Measurements from ENCODE around the gene ZNF621.
"Not testable (repeated sequence)": the region's sequence is repeated elsewhere in the genome, so short reads cannot be mapped to it uniquely, and the experiment has no call there.

The ZNF621 gene

GRCh38 chr3:40557575-40558161 is 32.9 kb downstream of the ZNF621 start:
- Histone ChIP-seq H3K36me3 (ENCODE audit: control insufficient read depth in 2 of 2, insufficient read depth in 1 of 2, low read length in 2 of 2) (no peaks in the 10 kb centered on the region), H3K27ac (ENCODE audit: extremely low read depth, low read depth, low read length) (no peak overlapping the region), H3K4me3 (ENCODE audit: low read depth, low read length) (no peak overlapping the region), H3K4me1 (ENCODE audit: control insufficient read depth, insufficient read depth, low read length) (no peaks in the 10 kb centered on the region), H3K9me3 (ENCODE audit: control insufficient read depth, insufficient read depth, low read depth, low read length) (no peaks in the 10 kb centered on the region)
- TF ChIP-seq CTCF (tag by site-specific recombination; IDR thresholded peaks at IDR 0.05) (no peak), ZNF18 (tag by site-specific recombination; IDR thresholded peaks at IDR 0.05) (no peak), ZNF473 (tag by site-specific recombination; IDR thresholded peaks at IDR 0.05) (no peak), KLF9 (tag by site-specific recombination; IDR thresholded peaks at IDR 0.05; ENCODE audit: low read depth) (no peak), ZXDB (tag by site-specific recombination; IDR thresholded peaks at IDR 0.05) (no peak), REPIN1 (tag by site-specific recombination; IDR thresholded peaks at IDR 0.05; ENCODE audit: low read depth) (no peak), ZNF121 (tag by site-specific recombination; IDR thresholded peaks at IDR 0.05) (no peak), ZNF214 (tag by site-specific recombination; IDR thresholded peaks at IDR 0.05; ENCODE audit: borderline replicate concordance) (no peak), TCF7L2 (IDR thresholded peaks at IDR 0.05; ENCODE audit: borderline replicate concordance, low read depth, low read length) (no peak), ZBTB49 (tag by site-specific recombination; IDR thresholded peaks at IDR 0.05; ENCODE audit: low read depth) (no peak), ZBTB8A (tag by site-specific recombination; IDR thresholded peaks at IDR 0.05) (no peak), BCL6B (tag by site-specific recombination; IDR thresholded peaks at IDR 0.05) (no peak)
- CTCF ChIA-PET, result interaction anchor here (0.6 to 1.1 kb wide), 3 partner anchors 22 to 1995 kb away, joined by 3 to 8 read pairs (median 4); no protein-coding TSS in a partner anchor
- POLR2A ChIA-PET, result no interaction called here

- POLR2A ChIA-PET; H3K4me1 ChIP-seq (ENCODE audit: control insufficient read depth, insufficient read depth, low read length); H3K36me3 ChIP-seq (ENCODE audit: control insufficient read depth in 2 of 2, insufficient read depth in 1 of 2, low read length in 2 of 2); H3K9me3 ChIP-seq (ENCODE audit: control insufficient read depth, insufficient read depth, low read depth, low read length); H3K27ac ChIP-seq (ENCODE audit: extremely low read depth, low read depth, low read length); H3K4me3 ChIP-seq (ENCODE audit: low read depth, low read length); CTCF ChIA-PET: not testable (repeated sequence)
Measured at GRCh38 chr3:40562482-40562881, 37.7 kb downstream of the ZNF621 start.

GRCh38 chr3:40565629-40566028 is 40.9 kb downstream of the ZNF621 start:
- CTCF ChIA-PET; H3K27ac ChIP-seq (ENCODE audit: extremely low read depth, low read depth, low read length); POLR2A ChIA-PET; H3K36me3 ChIP-seq (ENCODE audit: control insufficient read depth in 2 of 2, insufficient read depth in 1 of 2, low read length in 2 of 2); H3K9me3 ChIP-seq (ENCODE audit: control insufficient read depth, insufficient read depth, low read depth, low read length); H3K4me1 ChIP-seq (ENCODE audit: control insufficient read depth, insufficient read depth, low read length); H3K4me3 ChIP-seq (ENCODE audit: low read depth, low read length): not testable (repeated sequence)
